GM18868 (cell line): ENCODE measurements around the gene VWC2L.

Experiments used
- ATAC-seq: cut with Tn5 transposase; IDR thresholded peaks from one replicate; pipeline ENCODE4 v1.9.1; 2021; ENCODE audit warnings: mild to moderate bottlenecking, moderate library complexity; ENCODE audit not compliant: unreplicated experiment

The VWC2L gene

GRCh38 chr2:214410918-214411554, at the start of gene VWC2L:
TSS of gene VWC2L (plus strand) at chr2:214411054. CDS start at chr2:214414194, 3,140 bp downstream.
- ATAC-seq = peak; percentile 54

DNA sequence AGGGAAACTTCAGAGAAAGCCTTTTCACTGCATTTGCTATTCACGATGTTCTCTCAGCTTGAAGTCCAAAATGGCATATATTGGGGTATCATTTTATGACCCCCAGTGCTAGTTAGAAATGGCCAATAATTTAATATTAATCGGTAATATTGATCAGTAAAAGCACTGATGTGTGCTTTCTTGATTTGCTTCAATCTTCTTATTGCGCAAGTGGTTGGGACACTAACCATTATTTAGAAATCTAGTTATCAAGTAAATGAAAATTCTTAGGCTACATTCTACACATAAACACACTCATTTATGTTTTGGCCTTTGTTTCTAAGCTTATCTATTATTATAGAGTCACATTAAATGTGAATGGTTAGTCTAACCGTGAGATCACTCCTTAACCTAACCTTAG, 49.7 kb upstream of the VWC2L start:
- no peak for ATAC-seq

GRCh38 chr2:214365549-214365948, 45.3 kb upstream of the VWC2L start:
- no peak for ATAC-seq

DNA sequence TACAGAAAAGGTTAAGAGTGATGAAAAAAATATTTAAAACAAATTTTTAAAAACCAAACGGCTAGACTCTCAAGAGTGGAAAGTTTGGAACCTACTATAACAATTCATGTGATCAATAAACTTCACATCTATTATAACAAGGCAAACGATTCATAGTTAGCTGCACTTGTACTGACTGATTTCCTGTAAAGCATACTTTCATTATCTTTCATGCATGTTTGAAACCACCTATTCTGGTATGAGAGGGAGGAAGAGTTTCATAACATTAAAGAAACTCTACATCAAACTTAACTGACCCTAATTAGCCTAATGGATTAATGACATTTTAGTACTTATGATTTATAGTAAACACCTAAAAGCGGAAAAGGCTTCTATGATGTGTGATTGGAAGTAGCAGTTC, 43.7 kb upstream of the VWC2L start:
- no peak for ATAC-seq

GRCh38 chr2:214376618-214377285, 34.1 kb upstream of the VWC2L start:
- ATAC-seq = peak; percentile 45

DNA sequence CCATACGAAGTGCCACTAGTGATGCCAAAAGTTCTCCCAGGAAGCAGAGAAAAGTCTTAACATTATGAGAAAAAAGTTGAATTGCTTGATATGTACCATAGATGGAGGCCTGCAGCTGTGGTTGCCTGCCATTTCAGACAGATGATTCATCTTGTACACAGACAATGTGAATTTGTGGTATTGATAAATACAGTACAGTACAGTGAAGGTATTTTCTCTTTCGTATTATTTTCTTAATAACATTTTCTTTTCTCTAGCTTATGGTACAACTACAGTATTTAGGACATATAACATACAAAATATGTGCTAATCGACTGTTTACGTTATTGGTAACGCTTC, 33.6 kb upstream of the VWC2L start:
- ATAC-seq = no peak

GRCh38 chr2:214378455-214379103, 32.3 kb upstream of the VWC2L start:
- no peak for ATAC-seq

- ATAC-seq = no peak
These were observed 31.6 kb upstream of the VWC2L start for GRCh38 chr2:214379227-214379626.

DNA sequence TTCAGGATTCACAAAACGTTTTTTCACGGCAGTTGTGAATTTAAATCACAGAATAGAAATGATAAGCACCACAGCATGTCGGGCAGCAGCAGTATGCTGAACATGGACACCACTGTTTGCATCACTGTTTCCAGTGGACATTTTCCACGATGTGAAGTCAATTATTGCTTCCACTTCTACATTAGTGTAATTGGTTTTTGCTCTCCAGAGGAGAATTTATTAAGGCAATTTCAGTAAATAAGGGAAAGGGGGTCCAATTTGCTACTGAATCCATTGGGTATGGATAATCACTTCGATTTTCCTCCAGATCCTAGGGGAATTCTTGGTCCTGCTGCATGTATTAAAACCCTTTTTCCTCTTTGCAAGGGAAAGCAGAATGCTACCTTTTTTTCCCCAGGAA, 30.2 kb upstream of the VWC2L start:
- ATAC-seq = no peak

GRCh38 chr2:214382229-214382628, 28.6 kb upstream of the VWC2L start:
- no peak for ATAC-seq

- no peak for ATAC-seq
These were observed 24.1 kb upstream of the VWC2L start for GRCh38 chr2:214386720-214387119.

DNA sequence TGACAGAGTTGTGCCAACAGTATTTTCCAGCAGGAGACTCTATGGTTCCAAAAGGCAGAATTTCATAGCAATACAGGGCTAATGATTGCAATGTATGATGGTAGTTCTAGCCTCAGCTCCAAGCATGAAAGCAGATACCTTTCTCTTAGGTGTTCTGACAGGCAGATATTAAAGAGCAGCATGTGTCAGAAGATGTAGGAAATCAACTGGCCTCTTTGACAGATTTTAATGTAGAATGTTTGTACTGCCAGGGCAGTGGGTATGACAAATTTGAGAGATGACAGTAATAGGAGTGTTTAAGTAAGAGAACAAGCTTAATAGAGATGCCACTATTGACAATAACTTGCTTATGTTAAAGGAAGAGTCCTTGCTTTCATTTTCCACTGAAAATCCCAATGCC, 21.5 kb upstream of the VWC2L start:
- no peak for ATAC-seq

- no peak for ATAC-seq
These were observed 17.1 kb upstream of the VWC2L start for GRCh38 chr2:214393796-214394195.

DNA sequence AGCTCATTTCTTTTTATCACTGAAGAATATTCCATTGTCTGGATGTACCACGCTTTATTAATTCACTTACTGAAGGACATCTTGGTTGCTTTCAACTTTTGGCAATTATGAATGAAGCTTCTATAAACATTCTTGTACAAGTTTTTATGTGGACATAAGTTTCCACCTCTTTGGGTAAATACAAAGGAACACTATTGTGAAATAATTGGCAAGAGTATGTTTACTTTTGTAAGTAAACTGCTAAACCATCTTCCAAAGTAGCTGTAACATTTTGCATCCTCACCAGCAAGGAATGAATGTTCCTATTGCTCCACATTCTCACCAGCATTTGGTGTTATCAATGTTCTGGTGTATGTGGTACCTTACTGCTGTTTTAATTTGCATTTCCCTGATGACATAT, 15.8 kb upstream of the VWC2L start:
- no peak for ATAC-seq

DNA sequence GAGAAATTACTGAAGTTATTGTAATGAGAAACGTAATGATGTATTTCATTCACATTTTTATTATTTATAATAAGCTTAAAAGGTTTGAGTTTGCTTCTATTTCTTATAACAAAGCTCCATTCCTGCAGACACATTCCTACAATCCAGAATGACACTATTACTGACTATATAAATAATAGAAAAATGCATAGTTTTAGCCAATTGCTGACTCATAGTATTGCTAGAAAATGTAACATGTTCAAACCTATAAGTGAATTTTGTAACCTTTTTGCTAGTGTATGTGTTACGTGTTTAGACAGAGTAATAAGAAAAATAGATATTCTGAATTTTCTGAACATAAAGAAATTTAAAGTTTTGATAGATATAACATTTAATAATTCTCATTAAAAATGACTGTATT, 9.3 kb upstream of the VWC2L start:
- no peak for ATAC-seq

DNA sequence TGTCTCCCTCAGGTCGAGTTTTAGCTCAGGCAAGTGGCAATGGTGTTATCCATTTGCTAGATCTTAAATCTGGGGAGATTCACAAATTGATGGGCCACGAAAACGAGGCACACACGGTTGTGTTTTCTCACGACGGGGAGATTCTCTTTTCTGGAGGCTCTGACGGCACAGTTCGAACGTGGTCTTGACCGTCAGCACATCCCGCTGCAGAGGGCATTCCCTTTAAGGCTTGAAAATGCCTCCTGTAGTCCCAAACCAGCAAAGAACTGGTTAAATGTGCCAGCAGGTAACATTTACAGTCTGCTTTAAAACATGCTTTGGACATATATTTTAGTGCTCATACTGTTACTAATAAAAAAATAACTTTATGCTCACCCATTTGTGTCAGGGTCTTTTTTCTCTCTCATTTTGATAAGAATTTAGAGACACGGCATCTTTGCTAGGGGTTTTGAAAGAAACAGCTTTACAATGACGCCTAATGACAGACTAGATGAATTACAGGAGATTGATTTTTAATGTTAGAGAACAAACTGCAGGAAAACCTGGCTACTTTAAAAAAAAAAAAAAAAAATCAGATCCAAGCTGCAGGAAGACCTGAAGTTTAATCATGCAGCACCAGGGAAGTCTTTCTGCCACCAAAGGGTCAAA, 602 bp upstream of the VWC2L start:
- no peak for ATAC-seq

GRCh38 chr2:214412679-214413078, 1.8 kb downstream of the VWC2L start:
- ATAC-seq = no peak

DNA sequence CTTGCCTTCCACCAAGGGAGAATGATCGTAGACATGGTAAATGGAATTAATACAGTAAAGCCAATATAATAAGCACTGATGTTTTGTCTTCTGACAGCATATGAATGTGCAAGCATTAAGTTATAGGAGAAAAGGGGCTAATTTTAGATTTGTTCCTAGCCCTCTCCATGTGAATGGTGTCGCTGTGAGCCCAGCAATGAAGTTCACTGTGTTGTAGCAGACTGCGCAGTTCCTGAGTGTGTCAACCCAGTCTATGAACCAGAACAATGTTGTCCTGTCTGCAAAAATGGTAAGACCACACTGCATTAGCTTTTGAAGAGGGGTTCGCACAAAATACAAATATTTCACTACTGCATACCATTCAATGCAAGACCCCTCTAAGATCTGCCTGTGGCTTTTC, 25.6 kb downstream of the VWC2L start:
- no peak for ATAC-seq

DNA sequence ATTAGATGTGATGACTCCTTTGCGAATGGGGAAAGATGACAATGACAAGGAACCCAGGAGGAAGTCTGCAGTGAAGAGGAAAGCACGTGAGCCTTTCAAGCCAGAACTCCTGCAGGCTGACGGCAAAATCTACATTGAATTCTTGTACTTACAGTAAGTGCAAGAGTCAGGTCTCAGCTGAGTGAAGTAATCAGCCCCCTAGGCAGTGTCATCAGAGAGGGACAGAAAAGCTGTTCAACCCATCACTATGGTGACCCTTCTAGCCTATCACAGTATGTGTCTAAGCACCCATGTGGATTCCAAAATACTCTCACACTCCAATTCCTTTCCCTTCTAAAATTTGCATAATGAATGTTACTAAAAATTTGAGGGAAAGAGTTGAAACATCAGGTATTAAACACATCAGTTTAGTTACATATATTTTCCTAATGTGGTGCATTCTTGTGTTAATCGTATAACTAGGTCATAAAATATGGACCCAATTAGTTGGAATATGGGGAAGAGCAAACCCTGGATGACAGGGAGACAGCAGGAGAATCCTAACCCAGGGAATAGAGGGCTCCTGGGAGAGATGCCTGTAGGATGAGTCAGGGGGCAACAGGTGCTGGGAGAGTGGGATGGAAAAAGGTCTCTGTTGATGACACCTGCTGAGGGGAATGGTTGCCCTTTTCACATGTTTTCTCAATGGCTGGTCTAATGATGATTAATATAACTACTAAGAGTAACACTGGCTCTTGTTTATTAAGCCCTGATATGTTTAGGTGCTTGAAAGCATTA, 39.5 kb downstream of the VWC2L start:
- ATAC-seq = no peak

- ATAC-seq = no peak
These were observed 40.8 kb downstream of the VWC2L start for GRCh38 chr2:214451516-214452275.
